PFSK-1 (cell line): ENCODE results near the gene CAMK4.

Experiments used
- FOXP2 ChIP-seq: optimal IDR thresholded peaks from 2 replicates; pipeline ENCODE3; 2011; ENCODE audit warnings: borderline replicate concordance, control low read depth, inconsistent platforms; ENCODE audit not compliant: insufficient read depth; ENCODE audit errors: extremely low read length, extremely low read depth
- POLR2AphosphoS5 ChIP-seq: IDR thresholded peaks from 2 replicates; pipeline ENCODE4 v1.6.1; 2012; ENCODE audit warnings: low read depth, mild to moderate bottlenecking, control low read depth, low read length, moderate library complexity
- SIN3A ChIP-seq: IDR thresholded peaks from 2 replicates; pipeline ENCODE4 v1.6.1; 2012; ENCODE audit warnings: mild to moderate bottlenecking, low read length, moderate library complexity, borderline replicate concordance; ENCODE audit not compliant: insufficient read depth
- TAF1 ChIP-seq: IDR thresholded peaks from 2 replicates; pipeline ENCODE4 v1.6.1; 2012; ENCODE audit warnings: low read length, control low read depth, borderline replicate concordance; ENCODE audit not compliant: insufficient read depth
- TF ChIP-seq, protein P1 (sequence below), 2 experiments: IDR thresholded peaks; 2 replicates each; pipeline versions ENCODE4 v1.6.1 to v1.8.0; 2011 to 2012; ENCODE audit warnings: low read depth in 2 of 2, low read length in 2 of 2, control low read depth in 1 of 2, inconsistent platforms in 1 of 2, mild to moderate bottlenecking in 1 of 2, moderate library complexity in 1 of 2; ENCODE audit not compliant: insufficient read depth in 1 of 2

DNA sequence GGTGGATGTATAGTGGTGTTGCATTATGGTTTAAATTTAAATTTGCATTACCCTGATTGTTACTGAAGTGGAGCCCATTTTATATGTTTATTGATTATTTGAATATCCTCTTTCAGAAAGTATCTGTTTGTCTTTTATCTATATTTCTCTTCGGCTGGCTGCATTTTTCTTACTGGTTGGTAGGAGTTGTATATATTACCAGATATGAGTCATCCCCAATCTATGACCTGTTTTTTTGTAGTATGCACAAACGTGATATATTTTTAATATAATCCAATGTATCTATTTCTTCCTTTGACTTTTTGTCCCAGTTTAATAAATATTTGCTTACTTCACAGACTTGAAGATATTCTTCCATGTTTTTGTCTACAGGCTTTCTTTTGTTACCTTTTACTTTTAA lies 29.3 kb upstream of the CAMK4 start:
- TF ChIP-seq, protein P1, sequence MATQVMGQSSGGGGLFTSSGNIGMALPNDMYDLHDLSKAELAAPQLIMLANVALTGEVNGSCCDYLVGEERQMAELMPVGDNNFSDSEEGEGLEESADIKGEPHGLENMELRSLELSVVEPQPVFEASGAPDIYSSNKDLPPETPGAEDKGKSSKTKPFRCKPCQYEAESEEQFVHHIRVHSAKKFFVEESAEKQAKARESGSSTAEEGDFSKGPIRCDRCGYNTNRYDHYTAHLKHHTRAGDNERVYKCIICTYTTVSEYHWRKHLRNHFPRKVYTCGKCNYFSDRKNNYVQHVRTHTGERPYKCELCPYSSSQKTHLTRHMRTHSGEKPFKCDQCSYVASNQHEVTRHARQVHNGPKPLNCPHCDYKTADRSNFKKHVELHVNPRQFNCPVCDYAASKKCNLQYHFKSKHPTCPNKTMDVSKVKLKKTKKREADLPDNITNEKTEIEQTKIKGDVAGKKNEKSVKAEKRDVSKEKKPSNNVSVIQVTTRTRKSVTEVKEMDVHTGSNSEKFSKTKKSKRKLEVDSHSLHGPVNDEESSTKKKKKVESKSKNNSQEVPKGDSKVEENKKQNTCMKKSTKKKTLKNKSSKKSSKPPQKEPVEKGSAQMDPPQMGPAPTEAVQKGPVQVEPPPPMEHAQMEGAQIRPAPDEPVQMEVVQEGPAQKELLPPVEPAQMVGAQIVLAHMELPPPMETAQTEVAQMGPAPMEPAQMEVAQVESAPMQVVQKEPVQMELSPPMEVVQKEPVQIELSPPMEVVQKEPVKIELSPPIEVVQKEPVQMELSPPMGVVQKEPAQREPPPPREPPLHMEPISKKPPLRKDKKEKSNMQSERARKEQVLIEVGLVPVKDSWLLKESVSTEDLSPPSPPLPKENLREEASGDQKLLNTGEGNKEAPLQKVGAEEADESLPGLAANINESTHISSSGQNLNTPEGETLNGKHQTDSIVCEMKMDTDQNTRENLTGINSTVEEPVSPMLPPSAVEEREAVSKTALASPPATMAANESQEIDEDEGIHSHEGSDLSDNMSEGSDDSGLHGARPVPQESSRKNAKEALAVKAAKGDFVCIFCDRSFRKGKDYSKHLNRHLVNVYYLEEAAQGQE (IDR thresholded peaks at IDR 0.05; ENCODE audit: insufficient read depth in 1 of 2, low read depth in 2 of 2, low read length in 2 of 2): no peak
- TF ChIP-seq TAF1 (no peak), POLR2AphosphoS5 (no peak), SIN3A (no peak), FOXP2 (no peak)
